DMS114 treated with DMSO at 0.1 percent for 48 hours (cell line): ENCODE measurements around the gene LARP1B.
"Not testable (repeated sequence)": the region's sequence is repeated elsewhere in the genome, so short reads cannot be mapped to it uniquely, and the experiment has no call there.

Source experiments
- DNase-seq: peaks from one replicate; lab custom pipeline; 2025; ENCODE audit not compliant: unreplicated experiment; lab: John Stamatoyannopoulos, UW

Gene LARP1B

DNA sequence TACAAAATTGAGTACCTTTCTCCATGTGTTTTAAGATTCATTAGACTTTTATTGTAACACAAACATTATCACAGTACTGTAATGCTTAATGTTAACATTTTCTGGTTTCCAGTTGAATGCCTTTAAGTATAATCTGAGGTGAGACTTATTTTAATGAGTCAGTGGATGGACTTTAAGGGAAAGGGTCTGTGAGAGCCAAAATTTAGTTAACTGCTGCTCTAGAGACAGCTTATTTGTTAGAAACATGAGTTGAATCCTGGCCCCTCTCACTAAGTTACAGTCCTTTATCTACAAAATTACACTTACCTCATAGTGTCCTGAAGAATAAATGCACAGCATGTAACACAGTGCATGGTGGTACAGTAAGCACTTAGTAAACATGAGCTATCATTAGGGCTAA lies 160.5 kb downstream of the LARP1B start:
- no peak for DNase-seq

DNA sequence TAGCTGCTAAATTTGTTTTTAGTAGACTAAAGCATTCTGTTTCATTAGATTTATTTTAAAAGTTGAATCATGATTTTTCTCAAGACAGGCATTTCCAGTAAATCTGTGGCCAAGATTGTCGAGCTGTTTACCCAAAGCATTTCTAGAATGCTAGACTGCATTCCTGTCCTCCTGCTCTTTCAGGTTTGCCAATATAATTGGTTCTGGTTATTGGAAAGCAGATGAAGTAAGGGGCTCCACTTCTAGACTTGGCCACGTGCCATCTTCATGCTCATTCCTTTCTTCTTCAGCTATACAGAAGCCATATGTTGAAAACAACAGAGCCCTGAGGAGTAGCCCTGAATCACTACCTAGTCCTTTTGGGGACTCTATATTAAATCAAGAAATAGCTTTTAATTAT lies 164.0 kb downstream of the LARP1B start:
- no peak for DNase-seq

DNA sequence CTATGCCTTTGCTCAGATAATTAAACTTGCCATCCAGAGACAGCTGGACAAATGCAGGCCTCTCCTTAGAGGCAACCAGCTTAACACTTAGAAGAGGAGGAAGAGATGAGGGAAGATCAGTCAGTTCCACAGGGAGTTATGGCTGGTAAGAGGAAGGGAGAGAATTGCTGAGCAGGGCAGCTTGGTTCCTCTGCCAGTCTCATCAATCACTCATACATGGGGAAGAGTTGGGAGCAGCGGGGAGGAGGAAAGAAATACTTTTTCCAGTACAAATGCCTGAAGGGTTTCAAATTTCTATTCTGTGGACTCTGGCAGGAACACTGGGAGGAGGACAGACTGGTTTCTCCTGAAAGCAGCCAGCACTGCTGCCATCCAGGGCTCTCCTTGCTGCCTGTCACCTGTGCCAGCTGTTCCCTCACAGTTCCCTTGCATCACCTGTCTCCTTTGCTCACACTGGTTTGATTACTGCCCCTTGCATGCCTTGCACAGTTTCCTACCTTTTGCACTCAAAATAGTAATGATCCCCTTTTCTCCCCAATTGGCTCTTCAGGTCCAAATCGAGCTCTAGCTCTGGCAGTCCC lies 167.0 kb downstream of the LARP1B start:
- no peak for DNase-seq

- DNase-seq: no peak
Measured at GRCh38 chr4:128228845-128229795, 168.0 kb downstream of the LARP1B start.

DNA sequence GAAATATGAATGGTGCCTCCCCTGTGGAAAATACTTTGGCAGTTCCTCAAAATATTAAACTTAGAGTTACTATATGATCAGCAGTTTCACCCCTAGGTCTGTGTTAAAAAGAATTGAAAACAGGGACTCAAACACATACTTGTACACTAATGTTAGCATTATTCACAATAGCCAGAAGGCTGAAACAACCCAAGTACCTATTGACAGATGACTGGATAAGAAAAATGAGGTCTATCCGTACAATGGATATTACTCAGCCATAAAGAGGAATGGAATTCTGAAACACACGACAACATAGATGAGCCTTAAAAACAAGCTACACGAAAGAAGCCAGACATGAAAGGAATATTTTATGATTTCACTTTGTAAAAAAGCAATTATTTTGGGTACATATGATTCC lies 171.6 kb downstream of the LARP1B start:
- no peak for DNase-seq

DNA sequence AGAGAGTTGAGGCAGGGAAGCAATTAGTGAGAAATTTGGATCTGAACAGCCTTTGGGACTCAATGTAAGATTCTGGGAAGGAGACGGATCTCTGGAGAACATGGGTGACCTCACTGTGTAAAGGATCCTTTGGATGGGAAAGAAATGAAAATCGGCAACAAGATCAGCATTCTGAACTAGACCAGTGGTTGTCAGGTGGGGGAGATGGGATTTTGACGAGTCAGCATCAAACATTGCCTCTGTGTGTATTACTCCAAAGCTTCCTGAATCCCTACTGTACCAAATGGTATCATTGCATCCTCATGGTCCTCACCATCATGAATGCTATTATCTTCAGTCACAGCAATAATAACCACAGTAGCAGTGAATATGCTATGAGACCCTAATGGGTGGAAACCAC lies 173.7 kb downstream of the LARP1B start:
- DNase-seq: no peak

DNA sequence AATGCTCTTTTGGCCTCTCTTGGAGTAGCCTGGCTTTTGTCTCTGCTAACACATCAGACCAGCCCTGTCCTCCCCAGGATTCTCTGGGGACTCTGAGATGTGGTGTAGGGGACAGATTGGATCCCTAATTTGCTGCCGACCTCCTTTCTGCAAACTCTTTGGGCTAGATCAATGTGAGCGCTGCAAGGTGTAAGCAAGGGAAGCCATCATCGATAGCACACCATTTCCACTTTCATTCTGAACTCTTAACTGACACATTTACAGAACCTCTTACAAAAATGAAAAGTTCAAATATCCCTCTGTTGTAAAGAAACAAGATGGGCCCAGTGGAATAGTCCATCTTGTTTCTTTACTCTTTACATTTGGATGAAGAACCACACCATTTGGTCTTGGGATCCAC lies 179.9 kb downstream of the LARP1B start:
- no peak for DNase-seq

- no peak for DNase-seq
Measured at GRCh38 chr4:128241425-128241913, 180.4 kb downstream of the LARP1B start.

DNA sequence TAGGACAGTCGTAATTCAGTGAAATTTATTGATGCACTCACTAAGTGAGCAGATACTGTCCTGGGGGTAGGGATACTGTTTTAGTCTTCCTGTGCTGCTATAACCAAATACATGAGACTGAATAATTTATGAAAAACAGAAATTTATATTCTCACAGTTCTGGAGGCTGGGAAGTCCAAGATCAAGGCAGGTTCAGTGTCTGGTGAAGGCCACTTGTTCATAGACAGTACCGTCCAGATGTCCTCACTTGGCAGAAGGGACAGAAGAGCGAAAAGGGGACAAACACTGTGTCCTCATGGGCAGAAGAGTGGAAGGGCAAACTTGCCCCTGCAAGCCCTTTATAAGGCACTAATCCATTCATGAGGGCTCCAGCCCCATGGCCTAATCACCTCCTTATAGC lies 180.9 kb downstream of the LARP1B start:
- DNase-seq: no peak

GRCh38 chr4:128242601-128243000 lies 181.5 kb downstream of the LARP1B start:
- no peak for DNase-seq

GRCh38 chr4:128244379-128244778 lies 183.3 kb downstream of the LARP1B start:
- no peak for DNase-seq

DNA sequence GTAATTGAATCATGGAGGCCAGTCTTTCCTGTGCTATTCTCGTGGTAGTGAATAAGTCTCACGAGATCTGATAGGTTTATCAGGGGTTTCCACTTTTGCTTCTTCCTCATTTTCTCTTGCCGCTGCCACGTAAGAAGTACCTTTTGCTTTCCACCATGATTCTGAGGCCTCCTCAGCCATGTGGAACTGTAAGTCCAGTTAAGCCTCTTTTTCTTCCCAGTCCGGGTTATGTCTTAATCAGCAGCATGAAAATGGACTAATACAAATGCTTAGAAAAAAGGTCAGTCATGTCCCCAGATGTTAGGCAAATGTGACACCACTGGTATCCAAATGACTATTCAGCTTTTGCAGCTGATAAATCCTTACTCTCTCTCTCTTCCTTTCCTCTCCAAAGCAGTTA lies 184.3 kb downstream of the LARP1B start:
- not testable (repeated sequence) for DNase-seq

DNA sequence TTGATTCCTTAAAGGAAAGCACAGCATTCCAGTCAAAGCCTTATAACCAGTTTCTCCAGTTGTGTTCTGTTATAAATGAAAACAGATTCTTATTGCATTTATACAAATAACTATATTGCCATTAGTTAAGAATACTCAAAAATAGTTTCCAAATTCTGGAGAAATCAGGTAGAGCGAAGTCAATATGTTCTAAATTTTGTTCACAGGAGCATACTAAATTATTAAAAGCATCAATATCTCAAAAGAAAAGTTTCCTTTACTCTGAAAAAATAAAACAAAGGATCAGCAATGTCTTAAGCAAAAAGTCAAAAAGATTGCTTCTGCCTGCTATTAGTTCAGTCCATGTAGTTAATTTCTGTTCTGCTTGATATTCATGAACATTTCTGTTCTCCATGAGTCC lies 186.8 kb downstream of the LARP1B start:
- no peak for DNase-seq

GRCh38 chr4:128249787-128250668 lies 188.9 kb downstream of the LARP1B start:
- no peak for DNase-seq

- DNase-seq: no peak
Measured at GRCh38 chr4:128255906-128256305, 194.8 kb downstream of the LARP1B start.

GRCh38 chr4:128256539-128256938 lies 195.4 kb downstream of the LARP1B start:
- no peak for DNase-seq

GRCh38 chr4:128258166-128258565 lies 197.1 kb downstream of the LARP1B start:
- DNase-seq: not testable (repeated sequence)

GRCh38 chr4:128259889-128260288 lies 198.8 kb downstream of the LARP1B start:
- DNase-seq: not testable (repeated sequence)
